ENCODE measurements around the gene LENEP. TPM values are rescaled to one million over a fixed set of nuclear protein-coding genes. Genes with fewer than 3 reads are reported as not detected.

LENEP gene
- total RNA-seq, 1 experiment from 2014 or later = 2.8 TPM

- Histone ChIP-seq H2BK5ac (ENCODE audit: insufficient read length, low read length) (no peak overlapping the region), H3K14ac (ENCODE audit: insufficient read depth, low read length) (no peak overlapping the region), H2AFZ (ENCODE audit: low read length) (no peak overlapping the region), H2BK20ac (ENCODE audit: low read depth, low read length, poor library complexity, severe bottlenecking) (no peak overlapping the region), H3K56ac (ENCODE audit: insufficient read length, low read depth, low read length) (no peak overlapping the region), H3T11ph (ENCODE audit: low read length) (no peak overlapping the region), H2BK12ac (ENCODE audit: insufficient read length, low read depth, low read length) (no peak overlapping the region), H3K23ac (ENCODE audit: insufficient read length, low read depth, low read length) (no peak overlapping the region), H3K27me3 (ENCODE audit: insufficient read depth, low read length) (no peaks in the 10 kb centered on the region), H4K20me1 (ENCODE audit: control insufficient read depth, insufficient read depth, insufficient read length) (no peaks in the 10 kb centered on the region), H4K5ac (ENCODE audit: insufficient read length, low read depth, low read length) (no peak overlapping the region), H3K79me2 (ENCODE audit: insufficient read depth, low read length) (no peaks in the 10 kb centered on the region), H3K27ac (ENCODE audit: insufficient read length, low read depth, low read length) (no peak overlapping the region), H3K4ac (ENCODE audit: low read depth, low read length) (no peak overlapping the region), H3K9me3 (ENCODE audit: control insufficient read depth, low read depth, low read length) (no peaks in the 10 kb centered on the region), H3K79me1 (ENCODE audit: insufficient read depth, low read depth, low read length, poor library complexity, severe bottlenecking) (no peaks in the 10 kb centered on the region), H3K18ac (ENCODE audit: insufficient read length, low read depth, low read length) (no peak overlapping the region), H3K4me2 (ENCODE audit: insufficient read depth, insufficient read length, low read length) (no peak overlapping the region), H3K23me2 (ENCODE audit: insufficient read length, low read depth, low read length, poor library complexity, severe bottlenecking) (no peaks in the 10 kb centered on the region), H3K9ac (ENCODE audit: extremely low read depth, insufficient read length, low read length) (no peak overlapping the region), H4K8ac (replicated peaks; ENCODE audit: insufficient read length, low read depth, low read length) (no peak overlapping the region), H4K91ac (ENCODE audit: insufficient read length, low read depth, low read length) (no peak overlapping the region), H2BK15ac (ENCODE audit: low read depth, low read length) (no peak overlapping the region), H2AK5ac (ENCODE audit: insufficient read length, low read length) (no peak overlapping the region), H2BK120ac (ENCODE audit: low read depth, low read length, poor library complexity, severe bottlenecking) (no peak overlapping the region), H3K4me1 (ENCODE audit: insufficient read depth, low read length) (no peaks in the 10 kb centered on the region)
- no peak for TF ChIP-seq CTCF (conservative IDR thresholded peaks at IDR 0.05)
- Mint-ChIP-seq H3K27me3 (ENCODE audit: low read depth) (peaks cover 12% of the 10 kb centered on the region), H3K27ac (no peak overlapping the region), H3K4me1 (peaks cover 19 to 35% of the 10 kb centered on the region in 2 experiments), H3K4me3 (no peak overlapping the region), H3K9me3 (no peaks in the 10 kb centered on the region), H3K36me3 (ENCODE audit: insufficient read depth in 1 of 3, low read depth in 3 of 3) (peaks cover 0 to 6% (median 6%) of the 10 kb centered on the region in 3 experiments; a peak in 1 of 7 replicates)
- WGBS (ENCODE audit: extremely low coverage, insufficient read length, low lambda C conversion rate) = no CpG with 5 or more reads among the region's 5 CpGs
- no peak for DNase-seq
These were observed 30.2 kb downstream of the LENEP start for GRCh38 chr1:155023627-155024026.
